Stimulated activated CD4-positive, alpha-beta T cell treated with anti-CD3 and anti-CD28 coated beads, Interleukin-4, amount 100 ng/mL, for 48 hours (primary cell): ENCODE data around the gene TOB1.

Experiments
- DNase-seq, 2 donors: peaks; one replicate each; pipeline ENCODE4 v3.0.0-alpha.2; 2020; ENCODE audit warnings: low read depth in 2 of 2

The TOB1 gene

GRCh38 chr17:50866261-50866949 is at the start of gene TOB1:
Gene TOB1 (minus strand): TSS chr17:50866354. CDS start chr17:50864017, 2,337 bp downstream.
- peak; percentile 96 for DNase-seq

GRCh38 chr17:50914505-50915063 is 48.4 kb upstream of the TOB1 start:
- no peak for DNase-seq

GRCh38 chr17:50913120-50913519 is 47.0 kb upstream of the TOB1 start:
- DNase-seq = no peak

GRCh38 chr17:50911890-50912289 is 45.7 kb upstream of the TOB1 start:
- DNase-seq = no peak

GRCh38 chr17:50911450-50911849 is 45.3 kb upstream of the TOB1 start:
- no peak for DNase-seq

GRCh38 chr17:50909765-50910605 is 43.8 kb upstream of the TOB1 start:
- DNase-seq = peak; percentile 60 to 67

GRCh38 chr17:50908860-50909764 is 43.0 kb upstream of the TOB1 start:
- DNase-seq = no peak

GRCh38 chr17:50908140-50908859 is 42.1 kb upstream of the TOB1 start:
- DNase-seq = no peak

- no peak for DNase-seq
Measured at GRCh38 chr17:50906443-50906842, 40.3 kb upstream of the TOB1 start.

GRCh38 chr17:50905460-50905803 is 39.3 kb upstream of the TOB1 start:
- DNase-seq = no peak

- DNase-seq = no peak
Measured at GRCh38 chr17:50904518-50905459, 38.6 kb upstream of the TOB1 start.

- no peak for DNase-seq
Measured at GRCh38 chr17:50903604-50904517, 37.7 kb upstream of the TOB1 start.

- no peak for DNase-seq
Measured at GRCh38 chr17:50902372-50903353, 36.5 kb upstream of the TOB1 start.

- DNase-seq = no peak
Measured at GRCh38 chr17:50900383-50900892, 34.3 kb upstream of the TOB1 start.

- no peak for DNase-seq
Measured at GRCh38 chr17:50899559-50900319, 33.6 kb upstream of the TOB1 start.

GRCh38 chr17:50899005-50899460 is 32.9 kb upstream of the TOB1 start:
- DNase-seq = no peak
